GM12873 (cell line): Measurements from ENCODE around the gene ZNF77.

Experiments used
- TF ChIP-seq, protein P1 (sequence below): IDR thresholded peaks from 2 replicates; pipeline ENCODE4 v1.5.1; 2012; ENCODE audit warnings: low read depth, mild to moderate bottlenecking, moderate library complexity, low read length, control low read depth; ENCODE audit not compliant: insufficient read depth; ENCODE audit errors: missing control alignments

Gene ZNF77

DNA sequence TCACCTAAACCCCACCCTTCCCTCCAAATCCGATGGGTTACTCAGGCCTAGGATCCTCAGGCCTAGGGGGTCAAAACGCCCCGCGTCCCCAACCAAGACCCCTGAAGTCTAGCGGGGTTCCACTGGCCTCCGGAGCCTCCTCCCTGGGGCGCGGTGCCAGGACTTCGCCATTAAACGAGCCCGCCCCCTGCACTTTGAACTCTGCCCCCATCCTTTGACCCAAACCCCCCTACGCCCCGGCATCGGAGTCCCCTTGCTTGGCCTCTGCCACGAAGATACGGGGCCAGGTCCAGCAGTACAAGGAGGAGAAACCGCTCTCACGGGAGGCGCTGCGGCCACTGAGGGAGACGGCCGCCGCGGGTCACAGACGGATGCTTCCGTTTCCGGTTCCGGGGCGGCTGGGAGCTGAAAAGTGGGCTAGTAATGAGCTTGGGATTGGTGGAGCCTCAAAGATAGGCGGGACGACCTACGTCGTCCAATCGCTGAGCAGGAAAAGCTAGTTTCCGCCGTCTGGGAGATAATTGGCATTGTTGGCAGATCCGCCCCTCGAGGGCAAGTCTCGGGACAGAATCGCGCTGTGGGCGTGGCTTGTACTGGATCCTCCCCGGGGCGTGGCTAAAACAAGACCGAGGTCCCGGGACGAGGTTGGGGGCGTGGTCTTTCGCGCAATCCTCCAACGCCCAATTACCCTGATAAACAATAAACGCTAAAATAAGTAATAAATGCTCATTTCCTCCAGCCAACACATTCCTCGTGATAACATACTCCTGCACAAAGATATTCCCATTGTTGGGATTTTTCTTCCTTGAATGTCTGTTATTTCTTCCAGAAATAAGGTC, 5.7 kb upstream of the ZNF77 start:
- TF ChIP-seq, protein P1, sequence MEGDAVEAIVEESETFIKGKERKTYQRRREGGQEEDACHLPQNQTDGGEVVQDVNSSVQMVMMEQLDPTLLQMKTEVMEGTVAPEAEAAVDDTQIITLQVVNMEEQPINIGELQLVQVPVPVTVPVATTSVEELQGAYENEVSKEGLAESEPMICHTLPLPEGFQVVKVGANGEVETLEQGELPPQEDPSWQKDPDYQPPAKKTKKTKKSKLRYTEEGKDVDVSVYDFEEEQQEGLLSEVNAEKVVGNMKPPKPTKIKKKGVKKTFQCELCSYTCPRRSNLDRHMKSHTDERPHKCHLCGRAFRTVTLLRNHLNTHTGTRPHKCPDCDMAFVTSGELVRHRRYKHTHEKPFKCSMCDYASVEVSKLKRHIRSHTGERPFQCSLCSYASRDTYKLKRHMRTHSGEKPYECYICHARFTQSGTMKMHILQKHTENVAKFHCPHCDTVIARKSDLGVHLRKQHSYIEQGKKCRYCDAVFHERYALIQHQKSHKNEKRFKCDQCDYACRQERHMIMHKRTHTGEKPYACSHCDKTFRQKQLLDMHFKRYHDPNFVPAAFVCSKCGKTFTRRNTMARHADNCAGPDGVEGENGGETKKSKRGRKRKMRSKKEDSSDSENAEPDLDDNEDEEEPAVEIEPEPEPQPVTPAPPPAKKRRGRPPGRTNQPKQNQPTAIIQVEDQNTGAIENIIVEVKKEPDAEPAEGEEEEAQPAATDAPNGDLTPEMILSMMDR: no peak

DNA sequence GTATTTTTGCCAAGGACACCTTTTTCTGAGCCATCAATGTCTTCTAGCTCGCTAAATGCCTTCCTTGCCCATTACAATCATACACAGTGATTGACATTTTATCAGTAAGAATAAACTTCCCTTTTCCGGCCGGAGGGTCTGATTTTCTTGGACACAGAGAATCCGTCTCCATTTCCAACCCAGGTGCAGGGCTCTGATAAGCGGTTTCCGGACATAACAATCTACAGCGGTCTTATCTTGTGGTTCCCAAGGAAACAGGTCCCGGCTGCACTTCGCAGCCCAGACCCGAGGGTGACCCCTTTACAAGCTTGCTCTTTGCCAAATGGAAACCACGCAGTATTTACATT, 5.1 kb upstream of the ZNF77 start:
- TF ChIP-seq, protein P1: no peak

DNA sequence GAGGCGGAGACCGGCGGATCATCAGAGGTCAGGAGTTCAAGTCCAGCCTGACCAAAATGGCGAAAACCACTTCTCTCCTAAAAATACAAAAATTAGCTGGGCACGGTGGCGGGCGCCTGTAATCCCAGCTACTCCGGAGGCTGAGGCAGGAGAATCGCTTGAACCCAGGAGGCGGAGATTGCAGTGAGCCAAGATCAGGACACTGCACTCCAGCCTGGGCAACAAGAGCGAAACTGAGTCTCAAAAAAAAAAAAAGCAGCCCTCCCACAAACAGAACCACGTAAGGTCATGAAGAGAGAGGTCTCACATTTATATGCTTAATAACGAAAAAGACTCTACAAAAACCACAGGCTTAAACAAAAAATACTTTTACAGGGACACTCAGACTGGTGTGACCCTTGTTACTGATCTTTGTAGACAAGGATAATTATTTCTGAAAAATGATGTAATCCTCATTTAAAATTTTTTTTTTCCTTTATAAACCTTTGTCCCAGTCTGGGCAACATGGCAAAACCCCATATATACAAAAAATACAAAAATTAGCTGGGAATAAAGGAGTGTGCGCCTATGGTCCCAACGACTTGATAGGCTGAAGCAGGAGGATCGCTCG, 909 bp upstream of the ZNF77 start:
- TF ChIP-seq, protein P1: no peak

DNA sequence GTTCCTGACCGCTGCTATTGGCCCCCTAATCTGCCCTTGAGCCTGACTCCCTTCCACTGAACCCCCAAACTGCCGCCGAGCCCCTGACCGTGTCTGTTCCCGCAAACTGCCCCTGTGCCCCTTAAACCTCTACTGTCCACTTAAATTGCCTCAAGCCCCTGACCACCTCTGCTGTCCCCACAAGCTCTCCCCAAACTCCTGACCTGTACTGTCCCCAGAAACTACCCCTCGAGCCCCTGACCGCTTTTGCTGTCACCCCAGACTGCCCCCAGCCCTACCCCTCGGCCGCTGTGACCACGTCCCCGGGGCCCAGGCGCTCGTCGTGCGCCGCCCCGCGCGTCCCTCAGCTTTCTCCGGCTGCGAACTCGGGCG, 382 bp downstream of the ZNF77 start:
- TF ChIP-seq, protein P1: no peak

DNA sequence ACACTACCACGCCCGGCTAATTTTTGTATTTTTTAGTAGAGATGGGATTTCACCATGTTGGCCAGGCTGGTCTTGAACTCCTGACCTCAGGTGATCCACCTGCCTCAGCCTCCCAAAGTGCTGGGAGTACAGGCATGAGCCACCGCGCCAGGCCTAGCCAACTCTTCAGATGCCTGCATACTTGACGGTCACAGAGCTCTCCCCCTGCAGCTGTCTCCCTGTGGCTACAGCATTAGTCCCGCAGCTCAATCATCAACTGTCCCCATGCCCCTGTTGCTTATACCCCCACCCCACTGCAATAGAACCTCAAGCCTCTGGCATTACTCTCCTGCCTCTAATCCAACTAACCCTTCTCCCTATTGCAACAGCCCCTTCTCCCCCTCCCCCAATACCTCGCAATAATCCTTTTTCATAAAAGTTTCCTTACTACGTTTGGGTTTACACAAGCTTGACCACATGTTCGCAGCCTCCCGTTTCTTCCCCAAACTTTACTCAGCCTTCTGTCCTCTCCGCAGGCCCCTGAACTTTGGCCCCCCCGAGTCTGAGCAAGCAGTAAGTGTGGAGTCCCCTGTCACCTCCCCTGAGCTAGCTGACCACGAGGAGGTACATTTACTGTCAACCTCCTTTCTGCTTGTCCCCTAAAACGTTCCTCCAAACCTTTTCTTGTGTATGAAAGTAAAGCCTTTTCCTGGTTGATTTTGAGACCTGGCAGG, 1.7 kb downstream of the ZNF77 start:
- TF ChIP-seq, protein P1: no peak

DNA sequence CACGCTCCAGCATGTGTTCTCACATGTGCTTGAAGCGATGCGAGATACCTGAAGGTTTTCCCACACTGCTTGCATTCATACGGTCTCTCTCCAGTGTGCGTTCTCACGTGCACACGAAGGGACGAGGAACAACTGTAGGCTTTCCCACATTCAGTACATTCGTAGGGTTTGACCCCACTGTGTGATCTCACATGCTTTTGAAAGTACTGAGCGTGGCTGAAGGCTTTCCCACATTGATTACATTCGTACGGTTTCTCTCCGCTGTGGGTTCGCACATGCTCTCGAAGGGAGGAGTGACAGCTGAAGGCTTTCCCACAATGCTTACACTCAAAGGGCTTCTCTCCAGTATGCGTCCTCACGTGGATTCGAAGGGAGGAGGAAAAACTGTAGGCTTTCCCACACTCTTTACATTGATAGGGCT, 11.3 kb downstream of the ZNF77 start:
- TF ChIP-seq, protein P1: no peak

DNA sequence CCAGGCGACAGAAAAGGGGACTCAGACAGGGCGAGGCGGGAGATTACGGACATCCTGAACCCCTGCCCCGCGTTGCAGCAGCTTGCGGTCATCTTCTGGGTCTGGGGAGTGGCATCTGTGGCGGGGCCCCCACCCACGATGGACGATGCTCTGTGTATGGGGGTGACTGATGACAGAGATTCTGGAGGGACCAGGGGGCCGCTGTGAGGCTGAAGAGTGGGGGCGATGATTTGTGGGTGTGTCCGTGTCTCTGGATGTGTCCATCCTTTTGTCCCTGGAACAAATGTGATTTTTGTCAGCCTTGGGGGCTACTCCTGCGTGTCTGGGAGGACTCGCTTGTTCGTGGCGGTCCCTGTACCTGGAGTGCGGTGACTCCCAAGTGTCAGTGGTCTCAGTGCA, 17.7 kb downstream of the ZNF77 start:
- TF ChIP-seq, protein P1: no peak
